Parathyroid adenoma (tissue), 2 donors: ENCODE results near the gene NUTM1.

Source experiments
- H2AFZ ChIP-seq: fragments of 300-600 bp; sonication (generic); one replicate; pipeline ENCODE4 v1.7.0; 2017; ENCODE audit warnings: antibody characterized with exemption, mild to moderate bottlenecking
- H3K27ac ChIP-seq: fragments of 300-600 bp; sonication (generic); one replicate; pipeline ENCODE4 v1.7.0; 2017
- H3K27me3 ChIP-seq: fragments of 300-600 bp; sonication (generic); one replicate; pipeline ENCODE4 v1.7.0; 2017; ENCODE audit warnings: low read length; ENCODE audit not compliant: control insufficient read depth, insufficient read depth
- H3K36me3 ChIP-seq: fragments of 300-600 bp; sonication (generic); one replicate; pipeline ENCODE4 v1.7.0; 2017; ENCODE audit warnings: low read length; ENCODE audit not compliant: control insufficient read depth, insufficient read depth
- H3K4me1 ChIP-seq: fragments of 300-600 bp; sonication (generic); one replicate; pipeline ENCODE4 v1.7.0; 2017; ENCODE audit warnings: control low read depth
- H3K4me2 ChIP-seq: fragments of 300-600 bp; sonication (generic); one replicate; pipeline ENCODE4 v1.7.0; 2017; ENCODE audit warnings: low read length
- H3K4me3 ChIP-seq: fragments of 300-600 bp; sonication (generic); one replicate; pipeline ENCODE4 v1.7.0; 2017; ENCODE audit warnings: low read depth, low read length
- H3K79me2 ChIP-seq: fragments of 300-600 bp; sonication (generic); one replicate; pipeline ENCODE4 v1.7.0; 2017; ENCODE audit warnings: control low read depth
- H3K9ac ChIP-seq: fragments of 300-600 bp; sonication (generic); one replicate; pipeline ENCODE4 v1.7.0; 2017; ENCODE audit warnings: mild to moderate bottlenecking
- H3K9me3 ChIP-seq: fragments of 300-600 bp; sonication (generic); one replicate; pipeline ENCODE4 v1.7.0; 2017; ENCODE audit warnings: low read length; ENCODE audit not compliant: control insufficient read depth
- TF ChIP-seq, protein P1 (sequence below): fragments of 300-600 bp; sonication (generic); IDR thresholded peaks from one replicate; pipeline ENCODE4 v1.7.0; 2017; ENCODE audit warnings: antibody characterized with exemption, mild to moderate bottlenecking
- donor health status: primary hyperparathyroidism.

Gene NUTM1, protein sequence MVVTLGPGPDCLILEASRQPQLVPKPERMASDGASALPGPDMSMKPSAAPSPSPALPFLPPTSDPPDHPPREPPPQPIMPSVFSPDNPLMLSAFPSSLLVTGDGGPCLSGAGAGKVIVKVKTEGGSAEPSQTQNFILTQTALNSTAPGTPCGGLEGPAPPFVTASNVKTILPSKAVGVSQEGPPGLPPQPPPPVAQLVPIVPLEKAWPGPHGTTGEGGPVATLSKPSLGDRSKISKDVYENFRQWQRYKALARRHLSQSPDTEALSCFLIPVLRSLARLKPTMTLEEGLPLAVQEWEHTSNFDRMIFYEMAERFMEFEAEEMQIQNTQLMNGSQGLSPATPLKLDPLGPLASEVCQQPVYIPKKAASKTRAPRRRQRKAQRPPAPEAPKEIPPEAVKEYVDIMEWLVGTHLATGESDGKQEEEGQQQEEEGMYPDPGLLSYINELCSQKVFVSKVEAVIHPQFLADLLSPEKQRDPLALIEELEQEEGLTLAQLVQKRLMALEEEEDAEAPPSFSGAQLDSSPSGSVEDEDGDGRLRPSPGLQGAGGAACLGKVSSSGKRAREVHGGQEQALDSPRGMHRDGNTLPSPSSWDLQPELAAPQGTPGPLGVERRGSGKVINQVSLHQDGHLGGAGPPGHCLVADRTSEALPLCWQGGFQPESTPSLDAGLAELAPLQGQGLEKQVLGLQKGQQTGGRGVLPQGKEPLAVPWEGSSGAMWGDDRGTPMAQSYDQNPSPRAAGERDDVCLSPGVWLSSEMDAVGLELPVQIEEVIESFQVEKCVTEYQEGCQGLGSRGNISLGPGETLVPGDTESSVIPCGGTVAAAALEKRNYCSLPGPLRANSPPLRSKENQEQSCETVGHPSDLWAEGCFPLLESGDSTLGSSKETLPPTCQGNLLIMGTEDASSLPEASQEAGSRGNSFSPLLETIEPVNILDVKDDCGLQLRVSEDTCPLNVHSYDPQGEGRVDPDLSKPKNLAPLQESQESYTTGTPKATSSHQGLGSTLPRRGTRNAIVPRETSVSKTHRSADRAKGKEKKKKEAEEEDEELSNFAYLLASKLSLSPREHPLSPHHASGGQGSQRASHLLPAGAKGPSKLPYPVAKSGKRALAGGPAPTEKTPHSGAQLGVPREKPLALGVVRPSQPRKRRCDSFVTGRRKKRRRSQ

DNA sequence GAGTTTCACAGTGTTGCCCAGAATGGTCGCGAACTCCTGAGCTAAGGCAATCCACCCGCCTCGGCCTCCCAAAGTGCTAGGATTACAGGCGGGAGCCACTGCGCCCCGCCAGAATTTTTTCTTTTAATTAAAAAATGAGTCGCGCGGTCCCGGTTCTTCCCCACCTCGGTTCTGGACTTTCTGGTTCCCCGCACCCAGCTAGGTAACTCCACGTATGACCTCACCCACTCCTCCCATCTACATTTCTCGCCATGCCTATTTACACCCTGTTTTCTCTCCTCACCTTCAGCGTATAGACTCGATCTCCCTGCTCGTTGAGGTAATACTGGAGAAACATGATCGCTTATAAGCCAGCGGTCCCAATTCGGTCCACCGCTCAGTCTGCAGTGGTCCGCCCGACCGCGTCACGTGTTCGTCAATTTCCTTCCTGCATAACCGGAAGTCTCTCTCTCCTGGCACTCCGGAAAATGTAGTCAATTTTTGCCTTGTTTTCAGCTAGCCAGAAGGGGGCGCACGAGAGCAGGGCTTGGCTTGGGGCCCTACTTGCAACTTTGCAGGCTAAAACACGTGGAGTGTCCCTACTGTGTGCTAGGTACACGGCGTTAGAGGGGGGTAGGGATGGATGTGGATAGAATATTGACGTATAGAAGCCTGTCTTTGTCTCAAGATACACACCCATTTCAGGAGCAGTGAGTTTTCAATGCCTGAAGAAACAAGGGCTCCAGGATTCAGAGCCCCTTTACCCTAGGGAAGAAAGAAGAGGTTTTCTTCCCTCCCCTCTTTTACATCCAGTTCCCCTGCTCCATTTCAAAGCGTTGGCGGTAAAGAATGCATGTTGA lies at the start of gene NUTM1, which contains the start of gene NOP10:
NUTM1 (plus strand) TSS at position 579 of the 839 bp plus-strand sequence. CDS start 382 bp downstream, outside the sequence.
NOP10 (minus strand) TSS at position 400 of the 839 bp plus-strand sequence; CDS start at position 337, 63 bp downstream.
- Histone ChIP-seq H3K9ac (no peak within 1 kb of the TSS), H3K36me3 (no peaks in the 10 kb centered on the region), H3K9me3 (no peaks in the 10 kb centered on the region), H3K4me3 (peak within 1 kb of the TSS; percentile 69), H3K4me1 (no peaks in the 10 kb centered on the region), H3K27me3 (no peaks in the 10 kb centered on the region), H3K27ac (peak within 1 kb of the TSS; percentile 25), H3K79me2 (no peaks in the 10 kb centered on the region), H2AFZ (peak within 1 kb of the TSS; percentile 80), H3K4me2 (peak within 1 kb of the TSS; percentile 51)
- TF ChIP-seq, protein P1, sequence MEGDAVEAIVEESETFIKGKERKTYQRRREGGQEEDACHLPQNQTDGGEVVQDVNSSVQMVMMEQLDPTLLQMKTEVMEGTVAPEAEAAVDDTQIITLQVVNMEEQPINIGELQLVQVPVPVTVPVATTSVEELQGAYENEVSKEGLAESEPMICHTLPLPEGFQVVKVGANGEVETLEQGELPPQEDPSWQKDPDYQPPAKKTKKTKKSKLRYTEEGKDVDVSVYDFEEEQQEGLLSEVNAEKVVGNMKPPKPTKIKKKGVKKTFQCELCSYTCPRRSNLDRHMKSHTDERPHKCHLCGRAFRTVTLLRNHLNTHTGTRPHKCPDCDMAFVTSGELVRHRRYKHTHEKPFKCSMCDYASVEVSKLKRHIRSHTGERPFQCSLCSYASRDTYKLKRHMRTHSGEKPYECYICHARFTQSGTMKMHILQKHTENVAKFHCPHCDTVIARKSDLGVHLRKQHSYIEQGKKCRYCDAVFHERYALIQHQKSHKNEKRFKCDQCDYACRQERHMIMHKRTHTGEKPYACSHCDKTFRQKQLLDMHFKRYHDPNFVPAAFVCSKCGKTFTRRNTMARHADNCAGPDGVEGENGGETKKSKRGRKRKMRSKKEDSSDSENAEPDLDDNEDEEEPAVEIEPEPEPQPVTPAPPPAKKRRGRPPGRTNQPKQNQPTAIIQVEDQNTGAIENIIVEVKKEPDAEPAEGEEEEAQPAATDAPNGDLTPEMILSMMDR = peak; percentile 75

DNA sequence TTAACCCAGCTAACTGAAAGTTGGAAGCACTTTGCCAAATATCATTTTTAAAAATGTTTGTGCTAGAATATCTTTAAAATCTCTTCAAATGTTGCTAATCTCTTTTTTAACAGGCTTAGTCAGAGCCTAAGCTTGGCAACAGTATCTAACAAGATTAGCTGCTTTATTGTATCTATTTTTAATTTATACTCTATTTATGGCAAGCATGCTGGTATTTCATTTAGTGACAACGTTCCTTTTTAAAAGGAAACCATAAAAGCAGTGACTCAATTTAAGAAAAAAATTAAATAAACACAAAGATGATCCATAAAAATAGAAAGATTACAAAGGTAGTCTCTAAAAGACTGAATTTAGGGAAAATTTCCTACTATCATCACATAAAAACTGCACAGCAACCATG lies 46.1 kb upstream of the NUTM1 start:
- Histone ChIP-seq H3K27ac (no peak overlapping the region), H3K9me3 (no peaks in the 10 kb centered on the region), H3K79me2 (no peaks in the 10 kb centered on the region), H3K4me1 (no peaks in the 10 kb centered on the region), H2AFZ (no peak overlapping the region), H3K36me3 (no peaks in the 10 kb centered on the region), H3K27me3 (no peaks in the 10 kb centered on the region), H3K9ac (no peak overlapping the region), H3K4me3 (no peak overlapping the region), H3K4me2 (no peak overlapping the region)
- TF ChIP-seq, protein P1 = no peak

DNA sequence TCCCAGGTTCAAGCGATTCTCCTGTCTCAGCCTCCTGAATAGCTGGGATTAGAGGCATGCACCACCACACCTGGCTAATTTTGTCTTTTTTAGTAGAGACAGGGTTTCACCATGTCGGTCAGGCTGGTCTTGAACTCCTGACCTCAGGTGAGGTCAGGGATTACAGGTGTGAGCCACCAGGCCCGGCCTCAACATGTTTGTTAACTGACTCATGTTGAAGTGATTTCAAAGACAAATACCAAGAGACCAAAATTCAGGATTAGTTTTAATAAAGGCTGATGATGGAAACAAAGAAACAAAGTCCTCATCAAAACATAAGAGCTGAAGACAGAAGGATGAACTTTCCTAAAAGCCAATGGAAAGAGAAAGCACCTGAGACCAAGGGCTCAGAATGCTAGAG lies 42.1 kb upstream of the NUTM1 start:
- no peak overlapping the region for H3K4me2 ChIP-seq
- H3K4me3 ChIP-seq = no peak overlapping the region
- TF ChIP-seq, protein P1 = no peak
- H3K9ac ChIP-seq = no peak overlapping the region
- H3K36me3 ChIP-seq = no peaks in the 10 kb centered on the region
- H2AFZ ChIP-seq = no peak overlapping the region
- no peak overlapping the region for H3K27ac ChIP-seq
- no peaks in the 10 kb centered on the region for H3K4me1 ChIP-seq
- H3K79me2 ChIP-seq = no peaks in the 10 kb centered on the region
- H3K27me3 ChIP-seq = no peaks in the 10 kb centered on the region
- H3K9me3 ChIP-seq = no peaks in the 10 kb centered on the region

DNA sequence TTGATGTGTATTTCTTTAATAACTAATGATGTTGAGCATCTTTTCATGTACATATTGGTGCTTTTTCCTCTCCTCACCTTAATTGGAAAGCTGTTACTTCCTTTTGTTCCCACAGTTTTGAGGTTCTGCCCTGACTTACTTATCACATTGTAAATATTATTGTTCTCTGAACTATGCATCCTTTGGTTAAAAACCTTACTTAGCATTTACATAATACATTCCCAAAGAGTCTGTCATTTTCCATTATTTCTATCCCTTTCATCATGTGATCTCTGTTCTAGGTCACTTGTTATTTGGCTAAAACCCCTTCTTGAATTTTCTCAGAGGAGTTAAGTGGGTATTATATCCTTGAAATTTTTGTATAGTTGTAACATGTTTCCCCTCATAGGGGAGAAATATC lies 38.5 kb upstream of the NUTM1 start:
- H3K9me3 ChIP-seq = no peaks in the 10 kb centered on the region
- no peak overlapping the region for H3K4me3 ChIP-seq
- TF ChIP-seq, protein P1 = no peak
- H3K27me3 ChIP-seq = no peaks in the 10 kb centered on the region
- H3K79me2 ChIP-seq = no peaks in the 10 kb centered on the region
- no peak overlapping the region for H3K27ac ChIP-seq
- H3K4me2 ChIP-seq = no peak overlapping the region
- H2AFZ ChIP-seq = no peak overlapping the region
- no peaks in the 10 kb centered on the region for H3K4me1 ChIP-seq
- H3K9ac ChIP-seq = no peak overlapping the region
- H3K36me3 ChIP-seq = no peaks in the 10 kb centered on the region
